Activated CD4-positive, alpha-beta T cell treated with anti-CD3 and anti-CD28 coated beads, Interleukin-2, amount 50 U/mL, for 4 hours (primary cell): ENCODE data around the gene MAP7D3.
A peak's percentile ranks its signal among the peaks of the same experiment; 100 is the strongest.
"Not testable (repeated sequence)": the region's sequence is repeated elsewhere in the genome, so short reads cannot be mapped to it uniquely, and the experiment has no call there.

Experiments used
- DNase-seq, 2 experiments: peaks; one replicate each; pipeline ENCODE4 v3.0.0-alpha.2; 2020

The MAP7D3 gene

GRCh38 chrX:136250191-136251040, 784 bp downstream of the MAP7D3 start:
- peak; percentile 46 to 49 for DNase-seq

GRCh38 chrX:136246201-136246600, 5.0 kb downstream of the MAP7D3 start:
- no peak for DNase-seq

- not testable (repeated sequence) for DNase-seq
These were observed 13.4 kb downstream of the MAP7D3 start for GRCh38 chrX:136237849-136238248.

GRCh38 chrX:136237074-136237473, 14.1 kb downstream of the MAP7D3 start:
- no peak for DNase-seq

DNA sequence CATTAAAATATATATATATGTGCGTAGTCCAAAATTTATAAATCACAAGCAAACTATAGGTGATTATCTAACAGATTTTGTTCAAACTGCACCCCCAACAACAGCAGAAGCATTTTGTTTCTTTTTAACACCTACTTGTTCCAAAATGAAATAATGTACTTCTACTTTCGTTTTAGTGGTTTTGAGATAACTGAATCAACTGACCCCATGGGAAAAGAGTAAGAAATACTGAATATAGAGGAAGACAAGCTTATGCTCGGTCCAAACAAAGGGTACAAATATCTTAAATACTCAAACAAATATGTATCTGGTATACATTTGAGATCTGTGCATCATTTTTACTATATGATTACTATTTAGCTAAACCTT, 22.4 kb downstream of the MAP7D3 start:
- DNase-seq = no peak

DNA sequence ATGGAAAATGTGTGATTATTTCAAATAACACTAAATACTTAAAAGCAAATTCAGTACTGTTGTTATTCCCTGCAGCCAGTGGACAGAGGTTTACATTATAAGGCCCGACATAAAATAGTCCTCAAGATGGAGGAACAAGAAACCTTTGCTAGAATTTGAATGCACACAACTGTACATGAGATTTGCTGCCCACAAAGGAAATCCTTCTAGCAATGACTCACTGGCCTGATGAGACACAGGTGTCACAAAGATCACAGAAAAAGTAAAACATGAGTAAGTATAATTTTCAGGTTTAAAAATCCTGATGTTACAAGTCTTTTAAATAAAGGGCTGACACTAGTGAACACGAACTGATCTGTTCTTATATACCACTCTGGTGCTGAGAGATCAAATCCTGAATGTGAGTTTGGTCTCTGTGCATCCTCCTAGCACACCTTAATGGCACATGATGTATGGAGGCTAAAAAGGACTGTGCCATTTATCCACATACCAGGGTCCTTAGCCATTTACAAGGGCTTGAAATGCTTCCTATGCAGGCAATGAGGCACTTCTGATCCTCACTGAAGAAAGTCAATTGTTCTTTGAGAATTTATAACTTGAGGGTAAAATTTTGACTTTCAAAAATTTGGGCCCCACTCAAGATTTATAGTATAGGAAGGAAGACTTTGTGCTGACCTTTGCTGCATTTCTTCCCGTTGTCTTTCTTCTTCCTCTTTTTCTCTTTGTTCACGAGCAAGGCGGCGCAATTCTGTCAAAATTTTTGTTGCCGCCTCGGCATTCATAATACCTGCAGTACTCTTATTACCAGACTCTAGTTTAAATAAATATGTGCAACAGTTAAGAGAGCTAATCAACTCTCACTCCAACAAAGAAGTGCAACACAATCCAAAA, 23.0 kb downstream of the MAP7D3 start:
- no peak for DNase-seq

DNA sequence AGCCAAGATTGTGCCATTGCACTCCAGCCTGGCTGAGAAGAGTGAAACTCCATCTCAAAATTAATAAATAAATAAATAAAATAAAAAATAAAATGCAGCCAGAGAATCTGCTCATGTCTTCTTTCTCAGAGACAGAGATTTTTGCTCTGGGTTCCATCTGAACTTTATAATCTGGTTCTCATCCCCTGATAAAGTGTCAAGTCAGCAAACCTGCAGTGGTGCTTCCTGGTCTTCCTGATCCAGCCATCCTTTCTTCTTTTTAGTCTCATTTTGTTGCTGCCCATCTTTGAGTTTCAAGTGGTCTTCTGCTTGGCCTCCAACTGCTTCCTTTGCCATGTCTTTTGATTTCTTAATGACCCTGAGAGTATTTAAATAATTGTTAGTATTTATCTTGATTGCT, 24.1 kb downstream of the MAP7D3 start:
- no peak for DNase-seq

- DNase-seq = no peak
These were observed 29.2 kb downstream of the MAP7D3 start for GRCh38 chrX:136221851-136222513.

DNA sequence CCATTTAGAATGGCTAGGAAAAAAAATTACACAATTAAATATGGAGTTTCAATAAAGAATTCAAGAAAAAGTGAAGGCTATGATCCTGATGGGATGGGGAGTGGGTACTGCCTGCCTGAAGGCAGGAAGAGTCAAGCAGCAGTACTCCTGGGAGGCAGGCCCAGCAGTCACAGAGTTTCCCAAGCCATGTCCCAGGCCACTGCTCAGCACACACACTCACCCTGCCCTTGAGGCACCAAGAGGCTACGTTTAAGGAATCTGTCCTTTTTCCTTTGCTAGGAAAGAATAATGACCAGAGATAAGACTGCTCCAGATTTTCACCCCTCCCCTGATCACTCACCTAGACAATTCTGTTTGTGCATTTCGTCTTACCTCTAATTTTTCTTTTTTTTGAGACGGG, 30.2 kb downstream of the MAP7D3 start:
- DNase-seq = no peak

- DNase-seq = no peak
These were observed 30.7 kb downstream of the MAP7D3 start for GRCh38 chrX:136220540-136220939.

GRCh38 chrX:136219893-136220292, 31.3 kb downstream of the MAP7D3 start:
- no peak for DNase-seq

DNA sequence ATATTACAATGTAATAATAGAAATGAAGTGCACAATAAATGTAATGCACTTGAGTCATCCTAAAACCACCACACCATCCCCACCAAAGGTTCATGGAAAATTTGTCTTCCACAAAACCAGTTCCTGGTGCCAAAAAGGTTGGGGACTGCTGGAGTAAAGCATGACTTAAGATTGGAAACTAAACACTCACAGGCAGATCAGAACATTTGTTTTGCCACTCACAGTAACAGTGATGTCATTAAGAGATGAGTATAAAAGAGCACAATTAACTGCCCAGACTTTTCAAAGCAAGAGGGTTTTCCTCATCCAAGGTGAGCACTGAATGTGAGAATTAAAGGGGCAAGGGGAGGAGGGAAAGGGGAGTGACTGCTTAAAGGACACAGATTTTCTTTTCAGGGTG, 35.6 kb downstream of the MAP7D3 start:
- DNase-seq = no peak

DNA sequence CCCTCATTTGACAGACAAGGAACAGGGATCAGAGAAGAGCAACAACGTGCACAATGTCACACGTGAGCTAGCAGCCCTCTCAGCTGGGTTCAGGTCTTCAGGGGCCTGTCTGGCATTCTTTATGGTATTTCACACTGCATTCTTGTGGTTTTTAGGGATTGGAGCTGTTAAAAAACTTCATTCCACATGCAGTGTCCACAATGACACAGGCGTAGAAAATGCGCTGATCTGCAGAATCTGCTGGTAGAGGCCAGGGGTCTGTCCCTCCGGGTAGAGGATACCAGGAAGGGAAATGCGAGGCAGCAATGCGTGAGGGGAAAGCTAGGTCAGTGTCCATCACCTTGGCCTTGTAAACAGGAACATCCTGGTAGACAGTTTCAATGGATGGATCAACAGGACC, 36.6 kb downstream of the MAP7D3 start:
- no peak for DNase-seq

DNA sequence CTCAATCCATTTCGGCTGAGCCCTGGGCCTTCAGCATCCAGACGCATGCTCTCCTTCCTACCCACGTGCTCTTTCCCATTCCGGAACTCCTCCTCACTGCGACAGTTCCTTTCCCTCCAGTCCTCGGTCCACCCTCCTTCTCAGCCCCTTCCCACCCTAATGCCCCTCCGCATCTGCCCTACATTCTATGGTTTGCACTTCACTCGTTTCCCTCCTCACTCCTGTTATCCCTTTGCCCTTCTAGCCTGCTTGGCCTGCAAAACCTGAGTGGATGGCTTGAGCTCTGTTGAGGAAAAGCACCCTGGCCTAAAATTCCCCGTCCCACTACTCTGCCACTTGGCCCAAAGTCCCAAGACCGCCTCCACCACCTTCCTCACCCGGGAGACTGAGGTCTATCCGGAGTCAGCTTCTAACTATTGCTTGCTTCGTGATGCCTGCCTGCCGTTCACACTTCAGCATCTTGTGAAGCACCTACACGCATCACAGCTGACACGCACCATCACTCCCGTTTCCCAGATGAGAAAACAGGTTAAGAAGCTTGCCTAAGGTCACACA, 38.6 kb downstream of the MAP7D3 start:
- no peak for DNase-seq

GRCh38 chrX:136211766-136212556, 39.2 kb downstream of the MAP7D3 start:
- DNase-seq = no peak

DNA sequence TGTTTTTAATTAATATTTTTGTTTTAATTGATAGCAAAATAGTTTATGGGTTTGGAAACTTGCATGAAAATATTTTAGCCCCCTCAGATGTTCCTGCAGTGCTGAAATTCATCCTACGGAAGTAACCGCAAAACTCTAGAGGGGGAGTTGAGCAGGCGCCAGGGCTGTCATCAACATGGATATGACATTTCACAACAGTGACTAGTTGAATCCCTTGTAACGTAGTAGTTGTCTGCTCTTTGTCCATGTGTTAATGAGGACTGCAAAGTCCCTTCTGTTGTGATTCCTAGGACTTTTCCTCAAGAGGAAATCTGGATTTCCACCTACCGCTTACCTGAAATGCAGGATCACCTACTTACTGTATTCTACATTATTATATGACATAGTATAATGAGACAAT, 40.4 kb downstream of the MAP7D3 start:
- no peak for DNase-seq

DNA sequence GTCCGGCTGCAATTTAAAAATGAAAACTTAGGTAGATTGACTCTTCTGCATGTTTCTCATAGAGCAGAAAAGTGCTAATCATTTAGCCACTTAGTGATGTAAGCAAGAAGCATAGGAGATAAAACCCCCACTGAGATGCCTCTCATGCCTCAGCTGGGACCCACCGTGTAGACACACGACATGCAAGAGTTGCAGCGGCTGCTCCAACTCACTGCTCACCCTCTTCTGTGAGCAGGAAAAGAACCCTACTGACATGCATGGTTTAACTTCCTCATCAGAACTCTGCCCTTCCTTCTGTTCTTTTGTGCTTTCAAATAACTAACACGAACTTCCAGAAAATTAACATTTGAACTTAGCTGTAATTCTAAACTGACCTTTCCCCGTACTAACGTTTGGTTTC, 41.0 kb downstream of the MAP7D3 start:
- DNase-seq = no peak

- DNase-seq = no peak
These were observed 41.4 kb downstream of the MAP7D3 start for GRCh38 chrX:136209751-136210150.

DNA sequence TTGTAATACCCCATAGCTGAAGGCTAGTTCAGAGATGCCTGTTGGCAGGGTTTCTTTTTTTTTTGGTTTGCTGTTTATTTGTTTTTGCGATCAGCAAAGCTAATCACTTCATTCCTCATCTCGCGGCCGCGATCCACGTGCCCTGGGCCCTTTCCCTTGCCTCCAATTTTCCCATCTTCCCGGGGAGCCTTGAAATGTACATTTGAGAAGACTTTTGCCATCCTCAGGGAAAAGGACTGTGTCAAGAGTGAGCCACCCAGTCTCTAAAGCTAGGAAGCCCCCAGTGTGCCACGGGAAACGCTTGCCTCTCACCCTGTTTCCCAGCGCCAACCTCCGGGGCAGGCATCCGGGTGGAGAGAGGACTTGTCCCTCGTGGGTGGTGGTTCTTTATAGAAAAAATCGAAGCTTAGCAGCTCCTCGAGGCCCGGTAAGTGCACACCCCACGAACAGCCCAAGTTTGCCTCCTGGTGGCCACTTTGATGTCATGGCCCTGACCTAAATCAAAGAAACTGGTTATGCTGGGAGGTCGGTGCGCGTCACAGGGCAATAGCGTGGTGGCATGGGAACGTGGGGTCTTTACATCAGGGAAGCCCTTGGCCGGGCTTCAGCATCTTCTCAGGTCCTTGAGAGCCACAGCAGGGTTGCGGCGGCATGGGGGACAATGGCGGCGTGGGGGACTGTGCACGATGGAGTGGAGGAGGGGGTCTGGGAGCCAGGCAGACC, 42.0 kb downstream of the MAP7D3 start:
- DNase-seq = peak; percentile 21 to 26

DNA sequence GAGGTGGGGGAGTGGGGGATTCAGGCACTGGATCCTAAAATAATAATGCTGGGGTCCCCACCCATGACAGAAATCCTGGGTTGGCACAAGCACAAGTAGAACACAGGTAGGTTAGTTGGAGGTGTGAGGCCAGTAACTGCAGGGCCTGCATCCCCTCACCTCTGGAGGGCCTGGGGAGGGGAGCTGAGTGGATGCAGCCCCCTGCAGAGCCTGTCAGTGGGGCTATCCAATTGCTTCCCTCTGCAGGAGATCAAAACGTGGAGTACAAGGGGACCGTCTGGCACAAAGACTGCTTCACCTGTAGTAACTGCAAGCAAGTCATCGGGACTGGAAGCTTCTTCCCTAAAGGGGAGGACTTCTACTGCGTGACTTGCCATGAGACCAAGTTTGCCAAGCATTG, 43.7 kb downstream of the MAP7D3 start:
- no peak for DNase-seq

GRCh38 chrX:136206916-136207315, 44.3 kb downstream of the MAP7D3 start:
- DNase-seq = no peak
